Measurements from ENCODE around the gene NXN. TPM values are rescaled to one million over a fixed set of nuclear protein-coding genes. Genes with fewer than 3 reads are reported as not detected.
A peak's percentile ranks its signal among the peaks of the same experiment; 100 is the strongest.
"Not testable (repeated sequence)": the region's sequence is repeated elsewhere in the genome, so short reads cannot be mapped to it uniquely, and the experiment has no call there.

NXN gene
- total RNA-seq, 3 donors from 2014 or later: 5.3 to 98.1 (median 9.7) TPM

GRCh38 chr17:881778-882177, 97.8 kb downstream of the NXN start:
- intact Hi-C loops (cut with DNase I, micrococcal nuclease): no loop called here
- H3K36me3 ChIP-seq (ENCODE audit: low read depth): no peaks in the 10 kb centered on the region
- no peak overlapping the region for H3K4me3 ChIP-seq
- TF ChIP-seq CTCF (IDR thresholded peaks at IDR 0.05): no peak
- no peaks in the 10 kb centered on the region for H3K9me3 ChIP-seq
- no peak for ATAC-seq
- DNase-seq: no peak
- no peaks in the 10 kb centered on the region for H3K4me1 ChIP-seq (ENCODE audit: low read depth)

- Histone ChIP-seq H3K4me1 (ENCODE audit: low read depth) (no peaks in the 10 kb centered on the region), H3K36me3 (ENCODE audit: low read depth) (no peaks in the 10 kb centered on the region), H3K4me3 (no peak overlapping the region), H3K9me3 (no peaks in the 10 kb centered on the region)
- DNase-seq: no peak
- intact Hi-C loops (cut with DNase I, micrococcal nuclease): no loop called here
- ATAC-seq: no peak
- no peak for TF ChIP-seq CTCF (IDR thresholded peaks at IDR 0.05)
Measured at GRCh38 chr17:880443-881269, 98.9 kb downstream of the NXN start.

GRCh38 chr17:879546-880442, 99.8 kb downstream of the NXN start:
- Histone ChIP-seq H3K36me3 (ENCODE audit: low read depth) (no peaks in the 10 kb centered on the region), H3K4me1 (ENCODE audit: low read depth) (no peaks in the 10 kb centered on the region), H3K9me3 (no peaks in the 10 kb centered on the region), H3K4me3 (no peak overlapping the region)
- TF ChIP-seq CTCF (IDR thresholded peaks at IDR 0.05): no peak
- peak; percentile 66 to 71 (median 68) for DNase-seq
- peak; percentile 87 for ATAC-seq
- intact Hi-C loops (cut with DNase I, micrococcal nuclease): no loop called here

GRCh38 chr17:877630-878029, 101.9 kb downstream of the NXN start:
- intact Hi-C loops (cut with DNase I, micrococcal nuclease): no loop called here
- no peaks in the 10 kb centered on the region for H3K4me1 ChIP-seq (ENCODE audit: low read depth)
- H3K9me3 ChIP-seq: no peaks in the 10 kb centered on the region
- H3K36me3 ChIP-seq (ENCODE audit: low read depth): no peaks in the 10 kb centered on the region
- ATAC-seq (no peak), DNase-seq (no peak)
- no peak for TF ChIP-seq CTCF (IDR thresholded peaks at IDR 0.05)
- no peak overlapping the region for H3K4me3 ChIP-seq

GRCh38 chr17:876272-876671, 103.3 kb downstream of the NXN start:
- no peak for TF ChIP-seq CTCF (IDR thresholded peaks at IDR 0.05)
- ATAC-seq (no peak), DNase-seq (no peak)
- H3K4me1 ChIP-seq (ENCODE audit: low read depth): no peaks in the 10 kb centered on the region
- intact Hi-C loops (cut with DNase I, micrococcal nuclease): no loop called here
- H3K36me3 ChIP-seq (ENCODE audit: low read depth): no peaks in the 10 kb centered on the region
- H3K9me3 ChIP-seq: no peaks in the 10 kb centered on the region
- no peak overlapping the region for H3K4me3 ChIP-seq

- H3K4me1 ChIP-seq (ENCODE audit: low read depth); ATAC-seq; DNase-seq; H3K36me3 ChIP-seq (ENCODE audit: low read depth); intact Hi-C loops (cut with DNase I, micrococcal nuclease); H3K4me3 ChIP-seq; H3K9me3 ChIP-seq: not testable (repeated sequence)
Measured at GRCh38 chr17:874590-874989, 105.0 kb downstream of the NXN start.
